ENCODE measurements around the gene SVIP.

DNA sequence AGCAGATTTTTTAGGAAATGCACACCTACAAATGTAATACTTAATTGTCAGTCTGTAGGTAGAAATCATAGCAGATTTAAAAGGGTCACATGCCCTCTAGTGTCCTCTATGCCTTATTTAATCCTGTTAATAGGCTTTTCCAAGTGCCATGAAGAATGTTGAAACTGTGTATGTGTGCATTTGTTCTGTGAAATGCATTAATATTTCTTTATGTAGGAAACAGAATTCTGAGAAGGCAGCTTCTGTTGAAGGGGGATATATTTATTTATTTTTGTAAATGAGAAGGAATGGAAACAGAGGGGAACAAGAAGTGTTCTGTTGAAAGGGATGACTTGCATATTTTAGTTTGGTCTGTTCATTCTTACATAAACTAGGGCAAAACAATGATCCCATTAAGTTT is 51.0 kb downstream of the SVIP start:
- TF ChIP-seq POLR2AphosphoS5 (IDR thresholded peaks at IDR 0.05) = no peak
- TF ChIP-seq CTCF (IDR thresholded peaks at IDR 0.05; ENCODE audit: poor library complexity, severe bottlenecking) = peak; percentile 54
- no peak for TF ChIP-seq REST (IDR thresholded peaks at IDR 0.05; ENCODE audit: borderline replicate concordance)
- TF ChIP-seq EP300 (conservative IDR thresholded peaks at IDR 0.05; ENCODE audit: poor library complexity, severe bottlenecking) = no peak
- no peak for TF ChIP-seq EZH2 (IDR thresholded peaks at IDR 0.05; ENCODE audit: borderline replicate concordance, insufficient read depth, low read length, poor library complexity, severe bottlenecking)
- no peak for TF ChIP-seq TAF1 (IDR thresholded peaks at IDR 0.05; ENCODE audit: low read depth)
- no peak for TF ChIP-seq MXI1 (conservative IDR thresholded peaks at IDR 0.05; ENCODE audit: poor library complexity, severe bottlenecking)
- TF ChIP-seq SMC3 (conservative IDR thresholded peaks at IDR 0.05; ENCODE audit: poor library complexity) = peak; percentile 67
- peak; percentile 66 for TF ChIP-seq RAD21 (conservative IDR thresholded peaks at IDR 0.05)

Data from neural cell (in vitro differentiated cells).